Nephron progenitor cell (in vitro differentiated cells): Measurements from ENCODE around the gene TMBIM4.

Experiments used
- DNase-seq: peaks from one replicate; pipeline ENCODE4 v3.0.0; 2021
- H3K27ac Mint-ChIP-seq: 2 replicates; pipeline ENCODE4 v1.8.0; 2021; ENCODE audit warnings: mild to moderate bottlenecking, moderate library complexity, mixed read lengths
- H3K27me3 Mint-ChIP-seq: 2 replicates; pipeline ENCODE4 v1.8.0; 2021; ENCODE audit warnings: mild to moderate bottlenecking, low read depth, mixed read lengths; ENCODE audit not compliant: poor library complexity
- H3K36me3 Mint-ChIP-seq: 2 replicates; pipeline ENCODE4 v1.8.0; 2021; ENCODE audit warnings: low read depth, mixed read lengths
- H3K4me1 Mint-ChIP-seq: 2 replicates; pipeline ENCODE4 v1.8.0; 2021; ENCODE audit warnings: mixed read lengths
- H3K4me3 Mint-ChIP-seq: 2 replicates; pipeline ENCODE4 v1.8.0; 2021; ENCODE audit warnings: mild to moderate bottlenecking, moderate library complexity, mixed read lengths
- H3K9me3 Mint-ChIP-seq: 2 replicates; pipeline ENCODE4 v1.8.0; 2021; ENCODE audit warnings: mild to moderate bottlenecking, moderate library complexity, mixed read lengths
- TF ChIP-seq, protein P1 (sequence below): fragments of 200-600 bp; sonication (generic); IDR thresholded peaks from 2 replicates; pipeline ENCODE4 v1.5.0; 2021; ENCODE audit warnings: antibody characterized with exemption

TMBIM4 gene

GRCh38 chr12:66130267-66131066 lies 39.3 kb downstream of the TMBIM4 start, which contains the start of gene LLPH:
LLPH (minus strand) TSS chr12:66130750; CDS start chr12:66129106, 1,644 bp downstream.
- DNase-seq, result peak; percentile 79
- peaks cover 33% of the 10 kb centered on the region for H3K4me1 Mint-ChIP-seq
- no peaks in the 10 kb centered on the region for H3K27me3 Mint-ChIP-seq
- peaks cover 52% of the 10 kb centered on the region for H3K36me3 Mint-ChIP-seq
- peak within 1 kb of the TSS; percentile 94 for H3K27ac Mint-ChIP-seq
- H3K9me3 Mint-ChIP-seq, result peaks cover 26% of the 10 kb centered on the region
- TF ChIP-seq, protein P1, sequence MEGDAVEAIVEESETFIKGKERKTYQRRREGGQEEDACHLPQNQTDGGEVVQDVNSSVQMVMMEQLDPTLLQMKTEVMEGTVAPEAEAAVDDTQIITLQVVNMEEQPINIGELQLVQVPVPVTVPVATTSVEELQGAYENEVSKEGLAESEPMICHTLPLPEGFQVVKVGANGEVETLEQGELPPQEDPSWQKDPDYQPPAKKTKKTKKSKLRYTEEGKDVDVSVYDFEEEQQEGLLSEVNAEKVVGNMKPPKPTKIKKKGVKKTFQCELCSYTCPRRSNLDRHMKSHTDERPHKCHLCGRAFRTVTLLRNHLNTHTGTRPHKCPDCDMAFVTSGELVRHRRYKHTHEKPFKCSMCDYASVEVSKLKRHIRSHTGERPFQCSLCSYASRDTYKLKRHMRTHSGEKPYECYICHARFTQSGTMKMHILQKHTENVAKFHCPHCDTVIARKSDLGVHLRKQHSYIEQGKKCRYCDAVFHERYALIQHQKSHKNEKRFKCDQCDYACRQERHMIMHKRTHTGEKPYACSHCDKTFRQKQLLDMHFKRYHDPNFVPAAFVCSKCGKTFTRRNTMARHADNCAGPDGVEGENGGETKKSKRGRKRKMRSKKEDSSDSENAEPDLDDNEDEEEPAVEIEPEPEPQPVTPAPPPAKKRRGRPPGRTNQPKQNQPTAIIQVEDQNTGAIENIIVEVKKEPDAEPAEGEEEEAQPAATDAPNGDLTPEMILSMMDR, result no peak
- H3K4me3 Mint-ChIP-seq, result peak within 1 kb of the TSS; percentile 96

DNA sequence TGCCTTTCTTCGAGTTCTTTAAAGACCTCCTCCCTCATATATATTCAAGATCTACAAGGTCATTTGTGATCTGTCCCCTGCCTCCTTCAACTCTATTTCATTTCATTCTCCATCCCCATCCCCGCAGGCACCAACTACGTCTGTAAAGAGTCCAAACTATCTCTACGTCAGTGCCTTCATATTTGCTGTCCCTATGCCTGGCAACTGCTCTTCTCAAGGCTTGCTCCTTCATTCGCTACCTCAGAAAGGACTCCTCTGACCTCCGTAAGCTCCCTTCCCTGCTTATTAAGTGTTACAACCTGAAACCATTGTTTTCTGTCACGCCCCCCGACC lies 39.9 kb downstream of the TMBIM4 start:
- no peak for DNase-seq
- TF ChIP-seq, protein P1, result no peak
- H3K4me1 Mint-ChIP-seq, result peaks cover 33% of the 10 kb centered on the region
- peaks cover 26% of the 10 kb centered on the region for H3K9me3 Mint-ChIP-seq
- H3K27ac Mint-ChIP-seq, result peak overlapping the region; percentile 77
- H3K36me3 Mint-ChIP-seq, result peaks cover 57% of the 10 kb centered on the region
- no peaks in the 10 kb centered on the region for H3K27me3 Mint-ChIP-seq
- peak overlapping the region; percentile 96 for H3K4me3 Mint-ChIP-seq

DNA sequence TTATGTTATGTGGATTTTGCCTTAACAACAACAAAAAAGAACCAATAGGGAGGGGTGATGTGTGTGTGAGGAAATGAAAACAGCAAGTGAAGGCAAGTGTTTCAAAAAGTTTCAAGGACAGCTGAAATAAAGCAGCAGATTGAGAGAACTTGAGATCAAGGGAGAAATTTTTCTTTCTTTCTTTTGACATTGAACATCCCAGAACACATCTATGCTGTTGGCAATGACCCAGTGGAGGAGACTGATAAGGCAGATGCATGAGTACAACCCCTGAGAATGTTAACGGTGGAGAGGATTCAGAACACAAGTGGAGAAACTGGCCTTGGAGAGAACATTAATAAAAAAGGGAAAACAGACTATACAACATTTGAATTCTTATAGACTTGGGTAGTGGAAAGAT lies 42.1 kb downstream of the TMBIM4 start:
- Mint-ChIP-seq H3K27me3 (no peaks in the 10 kb centered on the region), H3K4me3 (no peak overlapping the region), H3K9me3 (peaks cover 10% of the 10 kb centered on the region), H3K36me3 (peaks cover 64% of the 10 kb centered on the region), H3K4me1 (peaks cover 33% of the 10 kb centered on the region), H3K27ac (no peak overlapping the region)
- TF ChIP-seq, protein P1, result no peak
- no peak for DNase-seq

- peaks cover 6% of the 10 kb centered on the region for H3K9me3 Mint-ChIP-seq
- H3K27me3 Mint-ChIP-seq, result no peaks in the 10 kb centered on the region
- TF ChIP-seq, protein P1, result no peak
- no peak overlapping the region for H3K4me3 Mint-ChIP-seq
- H3K4me1 Mint-ChIP-seq, result peaks cover 12% of the 10 kb centered on the region
- DNase-seq, result no peak
- peaks cover 43% of the 10 kb centered on the region for H3K36me3 Mint-ChIP-seq
- H3K27ac Mint-ChIP-seq, result no peak overlapping the region
These were observed 49.3 kb downstream of the TMBIM4 start for GRCh38 chr12:66120477-66120876.

GRCh38 chr12:66119870-66120241 lies 49.9 kb downstream of the TMBIM4 start:
- Mint-ChIP-seq H3K27ac (no peak overlapping the region), H3K27me3 (no peaks in the 10 kb centered on the region), H3K4me1 (peaks cover 18% of the 10 kb centered on the region), H3K4me3 (no peak overlapping the region), H3K36me3 (peaks cover 36% of the 10 kb centered on the region), H3K9me3 (peaks cover 11% of the 10 kb centered on the region)
- TF ChIP-seq, protein P1, result no peak
- DNase-seq, result no peak
